GM12801 (cell line): ENCODE results near the gene DNM3.

Experiments used
- CTCF ChIP-seq: IDR thresholded peaks from one replicate; pipeline ENCODE4 v1.5.1; 2011; ENCODE audit warnings: control low read depth; ENCODE audit not compliant: insufficient read length; ENCODE audit errors: extremely low read depth

The DNM3 gene

GRCh38 chr1:172423336-172423735 is 582.0 kb downstream of the DNM3 start:
- no peak for TF ChIP-seq CTCF

- no peak for TF ChIP-seq CTCF
Observed at GRCh38 chr1:172425339-172425738, 584.0 kb downstream of the DNM3 start.

- TF ChIP-seq CTCF: no peak
Observed at GRCh38 chr1:172427191-172427590, 585.9 kb downstream of the DNM3 start.

- no peak for TF ChIP-seq CTCF
Observed at GRCh38 chr1:172429331-172430127, 588.2 kb downstream of the DNM3 start.

GRCh38 chr1:172430128-172430454 is 588.8 kb downstream of the DNM3 start:
- TF ChIP-seq CTCF: no peak

GRCh38 chr1:172431204-172431603 is 589.9 kb downstream of the DNM3 start:
- no peak for TF ChIP-seq CTCF

GRCh38 chr1:172431721-172432192 is 590.5 kb downstream of the DNM3 start:
- no peak for TF ChIP-seq CTCF

GRCh38 chr1:172442404-172442803 is 601.1 kb downstream of the DNM3 start:
- no peak for TF ChIP-seq CTCF
